IPS-18c (cell line): ENCODE results near the gene PER1.
A peak's percentile ranks its signal among the peaks of the same experiment; 100 is the strongest.
"Not testable (repeated sequence)": the region's sequence is repeated elsewhere in the genome, so short reads cannot be mapped to it uniquely, and the experiment has no call there.

Experiments
- H3K4me3 ChIP-seq: 2 replicates; pipeline ENCODE4 v1.7.0; 2013; ENCODE audit warnings: low read depth, mild to moderate bottlenecking, low read length, moderate library complexity; ENCODE audit not compliant: insufficient read depth
- H3K9me3 ChIP-seq: one replicate; pipeline ENCODE4 v1.6.1; 2013; ENCODE audit warnings: mild to moderate bottlenecking, low read length, moderate library complexity; ENCODE audit not compliant: control insufficient read depth, insufficient read depth

Gene PER1

DNA sequence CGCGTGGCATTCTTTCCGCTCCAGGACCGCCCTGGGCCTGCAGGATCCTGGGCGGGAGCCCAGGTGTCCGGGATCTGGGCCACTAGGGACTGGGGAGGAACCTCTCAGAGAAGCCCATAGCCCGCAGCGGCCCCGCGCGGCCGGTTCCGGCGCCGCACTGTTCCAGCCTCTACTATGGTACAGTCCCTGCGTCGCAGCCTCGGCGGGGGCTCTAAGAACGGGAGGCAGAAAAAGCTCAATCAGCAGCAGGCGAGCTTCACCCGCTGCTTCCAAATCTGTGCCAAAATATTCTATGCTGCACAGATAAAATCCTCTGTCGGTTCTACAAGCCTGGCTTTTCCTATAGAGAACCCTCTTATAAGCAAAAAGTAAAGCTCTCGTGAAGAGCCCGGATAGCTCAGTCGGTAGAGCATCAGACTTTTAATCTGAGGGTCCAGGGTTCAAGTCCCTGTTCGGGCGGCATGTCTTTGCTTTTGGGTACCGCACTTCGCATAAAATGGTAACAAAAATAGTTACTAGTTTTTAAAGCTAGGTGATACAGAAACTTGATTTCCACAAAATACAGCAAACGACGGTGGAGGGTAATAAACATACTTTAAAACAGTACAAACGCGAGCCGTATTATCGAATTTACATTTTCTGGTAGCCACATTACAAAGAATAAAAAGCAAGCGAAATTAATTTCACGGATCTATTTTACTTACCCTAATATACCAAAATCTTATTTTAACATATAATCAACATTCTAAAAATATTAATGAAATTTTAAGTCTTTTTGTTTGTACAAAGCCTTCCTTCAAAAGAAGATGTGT is 33.2 kb downstream of the PER1 start:
- Histone ChIP-seq H3K9me3 (no peaks in the 10 kb centered on the region), H3K4me3 (peak overlapping the region; percentile 87)

DNA sequence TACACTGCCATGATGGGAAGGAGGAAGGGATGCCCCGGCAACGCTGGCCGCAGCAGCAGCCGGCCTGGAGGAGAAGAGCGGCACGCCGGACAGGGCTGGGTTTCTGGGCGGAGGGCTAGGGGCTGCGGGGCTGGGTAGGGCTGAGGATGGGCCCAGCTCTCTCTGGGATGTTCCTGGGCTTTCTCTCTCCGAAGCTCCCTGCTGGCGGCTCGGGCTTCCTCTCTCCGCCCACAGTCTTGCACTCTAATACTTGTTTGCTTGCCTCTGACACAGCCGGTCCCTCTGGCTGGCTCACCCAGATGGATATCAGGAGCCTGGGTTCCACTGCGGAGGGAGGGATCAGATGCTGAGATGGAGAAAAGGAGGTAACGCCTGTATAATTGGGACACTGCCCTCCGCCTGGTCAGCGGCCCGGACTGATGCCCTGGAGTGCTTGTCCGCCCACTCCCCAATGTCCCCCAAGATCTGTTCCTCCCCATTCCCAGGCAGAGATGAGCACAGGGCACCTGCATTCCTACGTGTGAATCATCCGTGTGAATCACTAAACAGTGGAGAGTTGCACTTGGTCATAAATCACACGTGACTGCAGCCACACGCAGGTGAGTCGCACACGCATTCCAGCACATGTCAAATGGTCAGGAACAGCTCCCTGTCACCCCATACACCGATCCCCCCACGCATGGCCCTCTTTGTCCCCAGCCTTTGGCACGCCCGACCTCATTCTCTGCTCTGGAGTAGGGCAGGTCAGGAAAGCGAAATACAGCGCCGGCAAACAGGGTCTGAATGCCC is 34.0 kb downstream of the PER1 start, which contains the start of gene ALOXE3:
ALOXE3 (minus strand) TSS at position 535 of the 789 bp plus-strand sequence; CDS start at position 11, 524 bp downstream.
- Histone ChIP-seq H3K4me3 (peak within 1 kb of the TSS; percentile 87), H3K9me3 (no peaks in the 10 kb centered on the region)

DNA sequence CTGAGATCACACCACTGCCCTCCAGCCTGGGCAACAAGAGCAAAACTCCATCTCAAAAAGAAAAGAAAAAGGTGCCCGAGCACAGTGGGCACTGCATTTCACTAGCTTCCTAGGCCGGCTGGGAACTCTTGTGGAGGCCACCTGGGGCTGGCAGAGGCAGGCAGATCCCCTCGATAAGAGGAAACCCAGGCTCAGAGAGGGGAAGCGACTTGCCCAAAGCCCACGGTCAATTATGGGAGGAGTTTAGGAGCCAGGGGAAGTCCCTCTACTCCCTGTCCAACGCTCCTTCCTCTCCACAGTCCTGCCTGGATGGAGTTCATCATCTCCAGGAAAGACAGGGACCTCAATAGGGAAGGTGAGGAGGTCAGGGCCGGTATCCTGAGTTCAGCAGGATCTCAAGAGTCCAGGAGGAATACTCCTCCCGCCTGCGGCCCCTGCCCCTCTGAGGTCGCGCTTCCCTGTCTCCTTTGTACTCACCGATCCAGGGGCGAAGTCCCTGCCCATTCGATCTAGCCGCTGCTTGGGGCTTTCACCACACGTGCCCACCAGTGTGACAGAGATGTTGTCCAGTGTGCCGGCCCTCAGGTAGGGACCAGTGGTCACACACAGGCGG is 34.7 kb downstream of the PER1 start:
- peak overlapping the region; percentile 87 for H3K4me3 ChIP-seq
- no peaks in the 10 kb centered on the region for H3K9me3 ChIP-seq

DNA sequence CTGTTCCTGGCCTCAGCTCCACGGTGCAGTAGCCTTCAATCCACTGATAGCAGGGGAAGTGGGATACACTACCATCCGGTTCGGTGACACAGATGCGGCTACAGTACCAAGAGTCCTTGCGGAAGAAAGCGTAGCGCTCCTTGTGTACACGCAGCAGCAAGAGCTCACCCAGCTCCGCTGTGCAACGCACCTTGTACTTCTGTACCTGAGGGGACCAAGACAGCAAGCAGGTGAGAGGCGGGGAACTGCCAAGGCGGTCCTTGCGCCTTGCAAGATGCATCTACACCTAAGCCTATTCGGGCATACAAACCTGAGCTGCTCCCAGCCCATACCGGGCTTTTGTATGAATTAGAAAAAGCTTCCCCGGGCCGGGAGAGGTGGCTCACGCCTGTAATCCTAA is 35.4 kb downstream of the PER1 start:
- Histone ChIP-seq H3K4me3 (no peak overlapping the region), H3K9me3 (no peaks in the 10 kb centered on the region)

- H3K4me3 ChIP-seq: no peak overlapping the region
- H3K9me3 ChIP-seq: no peaks in the 10 kb centered on the region
Observed at GRCh38 chr17:8110907-8111306, 41.3 kb downstream of the PER1 start.

- H3K9me3 ChIP-seq: no peaks in the 10 kb centered on the region
- peak overlapping the region; percentile 74; the same call in 1 of the 2 replicates for H3K4me3 ChIP-seq
Observed at GRCh38 chr17:8110456-8110804, 41.8 kb downstream of the PER1 start.

DNA sequence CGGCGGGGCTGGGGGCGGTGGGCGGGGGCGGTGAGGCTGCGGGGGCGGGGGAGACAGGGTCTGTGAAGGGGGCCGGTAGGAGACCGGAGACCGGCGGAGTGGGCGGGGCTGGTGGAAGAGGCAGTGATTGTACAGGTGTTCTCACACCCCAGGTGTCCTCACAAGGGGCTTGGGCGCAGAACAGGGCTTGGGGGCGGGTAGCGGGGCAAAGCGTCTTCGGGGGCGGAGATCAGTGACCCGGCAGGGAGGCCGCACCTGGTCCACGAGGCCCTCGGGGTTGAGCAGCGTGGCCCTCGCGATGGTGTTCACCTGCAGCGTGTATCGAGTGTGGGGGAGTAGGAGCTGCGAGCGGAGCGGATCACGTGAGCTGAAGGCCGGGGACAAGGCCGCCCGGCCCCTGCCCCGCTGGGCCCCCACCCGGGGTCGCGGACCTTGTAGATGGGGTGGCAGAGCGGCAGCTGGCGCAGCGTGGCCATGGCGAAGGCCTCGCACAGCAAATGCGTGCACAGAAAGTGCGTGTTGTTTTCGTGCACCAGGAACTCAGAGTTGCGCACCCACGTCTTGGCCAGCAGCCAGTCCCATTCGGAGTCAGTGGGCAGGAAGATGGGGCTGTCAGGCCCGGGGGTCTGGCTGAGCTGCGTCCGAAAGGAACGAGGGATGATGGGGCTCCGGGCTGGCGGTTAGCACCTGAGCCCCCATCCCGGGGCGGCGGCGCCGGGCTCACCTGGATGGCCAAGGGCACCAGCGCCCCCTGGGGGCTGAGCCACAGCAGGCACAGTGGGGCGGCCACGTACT is 42.3 kb downstream of the PER1 start:
- no peaks in the 10 kb centered on the region for H3K9me3 ChIP-seq
- H3K4me3 ChIP-seq: peak overlapping the region; percentile 74

DNA sequence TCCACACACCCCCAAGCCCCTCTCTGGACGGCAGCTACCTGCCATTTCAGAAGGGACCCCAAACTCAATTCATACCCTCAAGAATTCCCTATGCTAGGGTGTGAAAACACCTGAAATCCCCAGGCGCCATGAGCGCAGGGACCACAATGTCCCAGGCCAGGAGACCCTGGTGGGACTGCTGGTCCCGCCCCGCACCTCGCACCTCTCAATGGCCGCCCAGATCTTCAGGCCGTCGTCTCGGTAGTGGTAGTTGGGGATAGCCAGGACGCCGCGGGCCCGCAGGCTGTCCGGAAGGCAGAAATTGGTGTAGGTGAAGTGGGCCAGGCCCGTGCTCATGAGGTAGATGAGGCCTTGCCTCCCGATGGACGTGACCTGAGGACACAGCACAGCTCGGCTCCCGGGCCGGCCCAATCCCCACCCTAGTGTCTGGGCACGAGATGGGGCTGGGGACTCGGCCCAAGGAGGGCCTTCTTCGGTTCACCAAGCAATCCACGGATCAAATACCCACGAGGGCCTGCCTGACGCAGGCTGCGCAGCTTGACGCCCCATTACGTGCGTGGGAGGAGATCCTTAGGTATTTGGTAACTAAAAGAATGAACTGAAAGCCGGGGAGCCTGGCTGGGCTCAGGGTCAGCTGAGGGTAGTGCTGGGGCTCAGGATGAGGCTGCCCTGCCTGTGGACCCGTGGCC is 43.1 kb downstream of the PER1 start:
- Histone ChIP-seq H3K9me3 (no peaks in the 10 kb centered on the region), H3K4me3 (no peak overlapping the region)

GRCh38 chr17:8106980-8107379 is 45.2 kb downstream of the PER1 start:
- not testable (repeated sequence) for H3K9me3 ChIP-seq, H3K4me3 ChIP-seq

- H3K4me3 ChIP-seq: no peak overlapping the region
- H3K9me3 ChIP-seq: no peaks in the 10 kb centered on the region
Observed at GRCh38 chr17:8105957-8106398, 46.2 kb downstream of the PER1 start.

GRCh38 chr17:8104911-8105310 is 47.3 kb downstream of the PER1 start:
- peaks cover 2% of the 10 kb centered on the region for H3K9me3 ChIP-seq
- no peak overlapping the region for H3K4me3 ChIP-seq

DNA sequence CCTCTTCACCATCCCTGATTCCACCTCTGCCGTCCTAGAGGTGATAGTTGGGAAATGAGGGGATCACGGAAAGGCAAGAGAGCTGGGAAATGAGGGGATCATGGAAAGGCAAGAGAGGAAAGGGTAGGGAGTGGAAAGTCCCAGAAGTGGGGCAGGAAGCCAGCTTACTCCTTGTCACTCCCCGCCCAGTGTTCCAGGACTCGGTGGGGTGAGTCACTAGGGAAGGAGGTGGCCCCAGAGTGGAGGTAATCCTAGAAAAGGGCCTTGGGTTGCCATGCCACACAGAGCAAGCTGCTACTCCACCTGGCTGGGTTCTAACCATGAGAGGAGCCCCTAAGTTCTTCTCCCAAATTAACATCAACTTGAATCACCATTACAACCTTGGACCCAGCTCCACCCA is 48.7 kb downstream of the PER1 start:
- no peak overlapping the region for H3K4me3 ChIP-seq
- H3K9me3 ChIP-seq: peaks cover 2% of the 10 kb centered on the region

GRCh38 chr17:8101721-8102120 is 50.5 kb downstream of the PER1 start:
- no peak overlapping the region for H3K4me3 ChIP-seq
- H3K9me3 ChIP-seq: peaks cover 2% of the 10 kb centered on the region

- Histone ChIP-seq H3K4me3 (no peak overlapping the region), H3K9me3 (peaks cover 2% of the 10 kb centered on the region)
Observed at GRCh38 chr17:8100763-8101162, 51.4 kb downstream of the PER1 start.

DNA sequence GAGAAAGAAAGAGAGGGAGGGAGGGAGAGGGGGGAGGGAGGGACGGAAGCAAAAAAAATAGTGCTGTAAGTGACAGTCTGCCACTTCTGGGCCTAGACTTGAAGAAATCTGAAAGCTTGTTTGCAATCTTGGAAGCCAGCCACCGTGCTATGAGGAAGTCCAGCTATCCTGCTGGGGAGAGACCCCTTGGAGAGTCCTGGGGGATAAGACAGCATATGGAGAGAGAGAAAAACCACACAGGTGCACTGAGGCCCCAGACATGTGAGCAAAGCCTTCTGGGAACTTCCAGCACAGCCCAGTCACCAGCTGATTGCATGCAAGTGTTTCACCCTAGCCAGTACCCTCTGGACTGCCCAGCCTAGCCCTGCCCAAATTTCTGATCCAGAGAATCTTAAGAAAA is 52.1 kb downstream of the PER1 start:
- H3K4me3 ChIP-seq: no peak overlapping the region
- H3K9me3 ChIP-seq: peaks cover 2% of the 10 kb centered on the region

- Histone ChIP-seq H3K9me3 (peaks cover 2% of the 10 kb centered on the region), H3K4me3 (no peak overlapping the region)
Observed at GRCh38 chr17:8096541-8096940, 55.7 kb downstream of the PER1 start.

DNA sequence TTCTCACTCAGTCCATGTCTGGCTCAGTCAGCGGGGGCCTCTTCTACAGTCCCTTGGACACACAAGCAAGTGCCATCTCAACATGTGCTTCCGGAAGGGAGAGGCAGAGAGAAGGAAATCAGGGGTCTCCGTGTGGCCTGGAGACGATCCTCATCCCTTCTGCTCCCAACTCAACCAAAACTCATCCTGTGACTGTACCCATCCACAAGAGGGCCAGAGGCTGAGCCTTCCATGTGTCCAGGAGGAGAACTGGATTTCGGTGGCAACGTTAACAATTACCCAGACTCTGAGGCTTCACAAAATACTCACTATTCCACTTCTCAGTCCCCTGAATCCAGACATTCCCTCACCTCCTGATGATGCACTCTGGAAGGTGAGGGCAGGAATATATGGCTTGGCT is 56.8 kb downstream of the PER1 start:
- H3K9me3 ChIP-seq: no peaks in the 10 kb centered on the region
- H3K4me3 ChIP-seq: no peak overlapping the region
